Cardiac fibroblast (primary cell): ENCODE measurements around the gene KCTD20.

Source experiments
- DNase-seq, 2 donors: peaks; one replicate each; pipeline versions ENCODE4 v3.0.0 to v3.0.0-alpha.2; 2010; ENCODE audit warnings: low read depth in 2 of 2
- H3K4me3 ChIP-seq, 2 donors: replicated peaks in 1 of 2; 1 replicate in 1 of 2; 2 replicates in 1 of 2; pipeline ENCODE4 v1.5.1; 2011; ENCODE audit warnings: low read depth in 2 of 2, low read length in 2 of 2, mild to moderate bottlenecking in 2 of 2, moderate library complexity in 1 of 2
- CTCF ChIP-seq: IDR thresholded peaks from one replicate; pipeline ENCODE4 v1.5.1; 2011; ENCODE audit warnings: low read depth, mild to moderate bottlenecking, low read length, inconsistent platforms

The KCTD20 gene

GRCh38 chr6:36514554-36515456, 72.0 kb downstream of the KCTD20 start:
- no peak for DNase-seq
- H3K4me3 ChIP-seq, result no peak overlapping the region
- no peak for TF ChIP-seq CTCF

GRCh38 chr6:36515844-36516243, 73.0 kb downstream of the KCTD20 start:
- no peak for DNase-seq
- H3K4me3 ChIP-seq, result no peak overlapping the region
- TF ChIP-seq CTCF, result no peak

- no peak overlapping the region for H3K4me3 ChIP-seq
- no peak for TF ChIP-seq CTCF
- no peak for DNase-seq
Observed at GRCh38 chr6:36516559-36516958, 73.8 kb downstream of the KCTD20 start.

GRCh38 chr6:36516988-36517387, 74.2 kb downstream of the KCTD20 start:
- no peak for DNase-seq
- TF ChIP-seq CTCF, result no peak
- H3K4me3 ChIP-seq, result no peak overlapping the region

- no peak overlapping the region for H3K4me3 ChIP-seq
- DNase-seq, result no peak
- TF ChIP-seq CTCF, result no peak
Observed at GRCh38 chr6:36517408-36517807, 74.6 kb downstream of the KCTD20 start.

GRCh38 chr6:36519352-36519751, 76.6 kb downstream of the KCTD20 start:
- no peak for DNase-seq
- no peak for TF ChIP-seq CTCF
- no peak overlapping the region for H3K4me3 ChIP-seq
